ENCODE measurements around the gene TENM3.

- no peak for TF ChIP-seq CTCF (IDR thresholded peaks at IDR 0.05; ENCODE audit: low read depth, low read length)
- no peak for TF ChIP-seq EZH2phosphoT487 (IDR thresholded peaks at IDR 0.05; ENCODE audit: low read depth)
These were observed 493.0 kb downstream of the TENM3 start for GRCh38 chr4:182736207-182736606.
